HUES6 (cell line): Measurements from ENCODE around the gene NLRP11.

Experiments
- H3K27ac ChIP-seq: 2 replicates; pipeline ENCODE4 v1.7.0; 2013; ENCODE audit warnings: low read depth, mild to moderate bottlenecking, low read length, inconsistent platforms
- H3K27me3 ChIP-seq: 2 replicates; pipeline ENCODE4 v1.6.1; 2013; ENCODE audit warnings: low read length; ENCODE audit not compliant: control insufficient read depth, insufficient read depth
- H3K36me3 ChIP-seq: 2 replicates; pipeline ENCODE4 v1.6.1; 2013; ENCODE audit warnings: low read length; ENCODE audit not compliant: control insufficient read depth, insufficient read depth
- H3K4me1 ChIP-seq: 2 replicates; pipeline ENCODE4 v1.6.1; 2013; ENCODE audit warnings: low read length; ENCODE audit not compliant: control insufficient read depth, insufficient read depth
- H3K4me3 ChIP-seq: 2 replicates; pipeline ENCODE4 v1.5.1; 2013; ENCODE audit warnings: low read depth, low read length
- H3K9ac ChIP-seq: one replicate; pipeline ENCODE4 v1.6.1; 2013; ENCODE audit warnings: mild to moderate bottlenecking, low read length
- H3K9me3 ChIP-seq: 2 replicates; pipeline ENCODE4 v1.6.1; 2013; ENCODE audit warnings: low read depth, low read length; ENCODE audit not compliant: control insufficient read depth, insufficient read depth

The NLRP11 gene

GRCh38 chr19:55838251-55838650 lies 6.5 kb upstream of the NLRP11 start:
- Histone ChIP-seq H3K36me3 (no peaks in the 10 kb centered on the region), H3K9me3 (peaks cover 46% of the 10 kb centered on the region; the same call in 1 of the 2 replicates), H3K4me3 (no peak overlapping the region), H3K4me1 (no peaks in the 10 kb centered on the region), H3K9ac (no peak overlapping the region), H3K27ac (no peak overlapping the region), H3K27me3 (no peaks in the 10 kb centered on the region; the same call in 1 of the 2 replicates)

- Histone ChIP-seq H3K4me3 (no peak within 1 kb of the TSS), H3K27ac (no peak within 1 kb of the TSS; the same call in 1 of the 2 replicates), H3K9ac (no peak within 1 kb of the TSS), H3K36me3 (no peaks in the 10 kb centered on the region), H3K9me3 (peaks cover 47% of the 10 kb centered on the region; the same call in 1 of the 2 replicates), H3K27me3 (no peaks in the 10 kb centered on the region; the same call in 1 of the 2 replicates), H3K4me1 (no peaks in the 10 kb centered on the region)
These were observed 4.5 kb upstream of the NLRP11 start, which contains the start of gene NLRP4 for GRCh38 chr19:55836340-55836739. Gene NLRP4 (plus strand): TSS chr19:55836540. CDS start chr19:55852081, 15,541 bp downstream.

GRCh38 chr19:55832676-55833075 lies 877 bp upstream of the NLRP11 start:
- Histone ChIP-seq H3K36me3 (no peaks in the 10 kb centered on the region), H3K9ac (no peak overlapping the region), H3K27me3 (no peaks in the 10 kb centered on the region; the same call in 1 of the 2 replicates), H3K9me3 (peaks cover 42% of the 10 kb centered on the region; the same call in 1 of the 2 replicates), H3K27ac (no peak overlapping the region), H3K4me1 (no peaks in the 10 kb centered on the region), H3K4me3 (no peak overlapping the region)

GRCh38 chr19:55830656-55831055 lies 1.1 kb downstream of the NLRP11 start:
- no peak overlapping the region for H3K27ac ChIP-seq
- H3K9ac ChIP-seq = no peak overlapping the region
- peaks cover 29% of the 10 kb centered on the region; the same call in 1 of the 2 replicates for H3K9me3 ChIP-seq

GRCh38 chr19:55820037-55820436 lies 11.8 kb downstream of the NLRP11 start:
- Histone ChIP-seq H3K4me1 (no peaks in the 10 kb centered on the region), H3K36me3 (no peaks in the 10 kb centered on the region), H3K9me3 (peaks cover 55% of the 10 kb centered on the region; the same call in 1 of the 2 replicates), H3K4me3 (no peak overlapping the region), H3K27ac (no peak overlapping the region), H3K27me3 (peaks cover 20% of the 10 kb centered on the region; the same call in 1 of the 2 replicates), H3K9ac (no peak overlapping the region)

More at GRCh38 chr19:55830656-55831055, 1.1 kb downstream of the NLRP11 start:
- Histone ChIP-seq H3K36me3 (no peaks in the 10 kb centered on the region), H3K27me3 (no peaks in the 10 kb centered on the region; the same call in 1 of the 2 replicates), H3K4me3 (no peak overlapping the region), H3K4me1 (no peaks in the 10 kb centered on the region)

- Histone ChIP-seq H3K4me3 (no peak overlapping the region), H3K4me1 (no peaks in the 10 kb centered on the region), H3K27me3 (peaks cover 8% of the 10 kb centered on the region; the same call in 1 of the 2 replicates), H3K27ac (no peak overlapping the region), H3K9ac (no peak overlapping the region), H3K36me3 (no peaks in the 10 kb centered on the region), H3K9me3 (peaks cover 66% of the 10 kb centered on the region)
These were observed 17.9 kb downstream of the NLRP11 start for GRCh38 chr19:55813906-55814305.

- Histone ChIP-seq H3K4me3 (no peak overlapping the region), H3K27ac (no peak overlapping the region), H3K36me3 (no peaks in the 10 kb centered on the region), H3K9me3 (peaks cover 64% of the 10 kb centered on the region), H3K4me1 (no peaks in the 10 kb centered on the region), H3K27me3 (peaks cover 5% of the 10 kb centered on the region; the same call in 1 of the 2 replicates), H3K9ac (no peak overlapping the region)
These were observed 19.4 kb downstream of the NLRP11 start for GRCh38 chr19:55812449-55812848.

GRCh38 chr19:55811340-55811739 lies 20.5 kb downstream of the NLRP11 start:
- H3K4me3 ChIP-seq = no peak overlapping the region
- no peaks in the 10 kb centered on the region for H3K36me3 ChIP-seq
- H3K4me1 ChIP-seq = no peaks in the 10 kb centered on the region
- H3K27ac ChIP-seq = no peak overlapping the region
- peaks cover 64% of the 10 kb centered on the region for H3K9me3 ChIP-seq
- H3K27me3 ChIP-seq = peaks cover 3% of the 10 kb centered on the region; the same call in 1 of the 2 replicates
- no peak overlapping the region for H3K9ac ChIP-seq

- peak overlapping the region; percentile 3; the same call in 1 of the 2 replicates for H3K4me3 ChIP-seq
- H3K9ac ChIP-seq = no peak overlapping the region
- no peaks in the 10 kb centered on the region for H3K4me1 ChIP-seq
- peaks cover 3% of the 10 kb centered on the region; the same call in 1 of the 2 replicates for H3K27me3 ChIP-seq
- H3K9me3 ChIP-seq = peaks cover 68% of the 10 kb centered on the region
- no peak overlapping the region for H3K27ac ChIP-seq
- H3K36me3 ChIP-seq = no peaks in the 10 kb centered on the region
These were observed 22.3 kb downstream of the NLRP11 start for GRCh38 chr19:55809381-55810058.

GRCh38 chr19:55802281-55802680 lies 29.5 kb downstream of the NLRP11 start:
- Histone ChIP-seq H3K9me3 (peaks cover 56% of the 10 kb centered on the region; the same call in 1 of the 2 replicates), H3K36me3 (no peaks in the 10 kb centered on the region), H3K4me1 (no peaks in the 10 kb centered on the region), H3K4me3 (no peak overlapping the region), H3K27ac (no peak overlapping the region), H3K9ac (no peak overlapping the region), H3K27me3 (peaks cover 5% of the 10 kb centered on the region; the same call in 1 of the 2 replicates)

GRCh38 chr19:55801416-55801815 lies 30.4 kb downstream of the NLRP11 start:
- Histone ChIP-seq H3K27ac (no peak overlapping the region), H3K27me3 (peaks cover 5% of the 10 kb centered on the region; the same call in 1 of the 2 replicates), H3K4me3 (no peak overlapping the region), H3K36me3 (no peaks in the 10 kb centered on the region), H3K4me1 (no peaks in the 10 kb centered on the region), H3K9ac (no peak overlapping the region), H3K9me3 (peaks cover 50% of the 10 kb centered on the region; the same call in 1 of the 2 replicates)
